ES-I3 (cell line): ENCODE data around the gene PCK1.

ENCODE experiments used
- H3K36me3 ChIP-seq: 2 replicates; pipeline ENCODE4 v1.6.1; 2013; ENCODE audit warnings: mild to moderate bottlenecking, low read length, control low read depth, moderate library complexity; ENCODE audit not compliant: insufficient read depth
- H3K4me1 ChIP-seq: 2 replicates; pipeline ENCODE4 v1.6.1; 2013; ENCODE audit warnings: mild to moderate bottlenecking, control low read depth, low read length; ENCODE audit not compliant: insufficient read depth
- H3K9ac ChIP-seq: 2 replicates; pipeline ENCODE4 v1.6.1; 2013; ENCODE audit warnings: low read depth, mild to moderate bottlenecking, low read length, moderate library complexity
- H3K9me3 ChIP-seq: 2 replicates; pipeline ENCODE4 v1.6.1; 2013; ENCODE audit warnings: mild to moderate bottlenecking, low read length, moderate library complexity; ENCODE audit not compliant: control insufficient read depth, insufficient read depth

The PCK1 gene

DNA sequence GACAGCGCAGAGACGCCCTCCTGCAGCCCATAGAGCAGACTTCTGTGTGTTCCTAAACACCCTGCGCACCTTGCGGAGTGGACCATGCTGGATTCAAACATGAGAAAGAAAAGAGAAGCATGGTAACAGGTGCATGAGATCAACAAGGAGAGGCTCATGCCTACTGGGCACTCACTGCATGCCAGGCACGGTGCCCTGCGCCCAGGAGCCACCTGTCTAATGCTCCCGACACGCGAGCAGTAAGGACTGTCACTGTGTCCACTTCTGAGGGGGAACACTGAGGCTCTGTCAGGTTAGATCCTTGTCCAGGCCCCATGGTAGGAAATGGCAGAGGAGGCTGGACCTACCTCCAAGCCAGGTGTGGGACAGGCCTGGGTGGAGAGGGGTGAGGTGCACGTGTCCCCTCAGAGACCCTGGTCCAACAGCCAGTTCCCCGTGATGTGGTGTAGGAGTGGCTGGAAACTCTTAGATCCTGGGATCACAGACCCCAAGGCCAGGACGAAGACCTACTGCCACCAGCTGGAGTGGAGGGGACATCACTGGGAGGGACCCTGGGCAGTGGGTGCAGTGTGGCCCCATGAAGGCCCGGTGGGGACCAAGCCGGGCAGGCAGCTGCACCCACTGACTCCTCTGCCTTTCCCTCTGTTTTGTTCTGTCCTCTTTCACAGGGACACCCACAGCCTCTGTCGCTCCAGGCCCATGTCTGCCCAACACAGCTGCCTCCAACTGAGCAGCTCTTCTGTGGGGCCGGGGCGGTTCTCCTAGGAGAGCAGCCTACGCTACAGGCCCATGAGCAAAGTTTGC lies 29.8 kb downstream of the PCK1 start:
- Histone ChIP-seq H3K4me1 (peaks cover 4% of the 10 kb centered on the region; the same call in 1 of the 2 replicates), H3K9me3 (no peaks in the 10 kb centered on the region; the same call in 1 of the 2 replicates), H3K36me3 (no peaks in the 10 kb centered on the region; the same call in 1 of the 2 replicates), H3K9ac (no peak overlapping the region)

DNA sequence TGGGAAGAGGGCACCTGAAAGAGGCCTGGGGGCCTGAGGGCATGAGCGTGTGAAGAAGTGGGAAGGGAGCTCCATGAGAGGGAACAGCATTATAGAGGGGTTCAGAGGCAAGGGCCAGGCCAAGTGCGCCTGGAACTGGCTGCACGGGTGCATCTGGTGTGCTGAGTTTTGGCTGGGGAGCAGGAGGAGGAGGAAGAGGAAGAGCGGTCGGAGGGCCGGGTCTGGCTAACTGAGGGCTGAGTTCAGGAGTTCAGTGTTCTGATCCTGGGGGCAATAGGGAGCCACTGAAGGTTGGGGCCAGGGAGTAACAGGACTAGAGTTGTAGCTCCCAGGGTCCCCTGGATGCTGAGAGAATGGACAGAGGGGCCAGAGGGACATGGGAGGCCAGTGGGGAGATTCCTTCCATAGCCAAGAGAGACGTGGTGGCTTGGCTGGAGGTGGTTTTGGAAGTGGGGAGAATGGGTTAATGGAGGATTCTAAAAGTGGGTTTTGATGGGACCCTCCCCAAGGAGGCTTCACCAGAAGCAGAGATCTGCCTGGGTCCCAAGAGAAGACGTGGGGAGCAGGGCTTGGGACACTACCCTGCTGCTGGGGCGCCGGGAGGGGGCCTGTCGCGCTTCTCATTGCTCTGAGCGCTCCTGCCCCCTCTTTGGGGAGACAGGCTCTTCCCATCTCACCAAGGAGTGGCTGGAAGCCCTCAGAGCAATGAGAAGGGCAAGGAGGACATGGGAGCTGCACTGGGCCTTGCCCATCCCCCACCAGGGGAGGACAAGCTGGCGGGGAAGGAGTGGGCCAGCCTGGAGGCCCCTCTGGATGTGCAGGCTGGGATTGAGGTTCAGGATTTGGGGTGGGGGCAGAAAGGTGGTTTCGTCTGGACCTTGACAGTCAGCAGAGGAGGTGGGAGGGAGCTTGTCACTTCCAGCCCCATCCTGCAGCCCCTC lies 30.6 kb downstream of the PCK1 start:
- H3K36me3 ChIP-seq: no peaks in the 10 kb centered on the region; the same call in 1 of the 2 replicates
- H3K9me3 ChIP-seq: no peaks in the 10 kb centered on the region; the same call in 1 of the 2 replicates
- H3K9ac ChIP-seq: no peak overlapping the region
- peaks cover 4% of the 10 kb centered on the region; the same call in 1 of the 2 replicates for H3K4me1 ChIP-seq

DNA sequence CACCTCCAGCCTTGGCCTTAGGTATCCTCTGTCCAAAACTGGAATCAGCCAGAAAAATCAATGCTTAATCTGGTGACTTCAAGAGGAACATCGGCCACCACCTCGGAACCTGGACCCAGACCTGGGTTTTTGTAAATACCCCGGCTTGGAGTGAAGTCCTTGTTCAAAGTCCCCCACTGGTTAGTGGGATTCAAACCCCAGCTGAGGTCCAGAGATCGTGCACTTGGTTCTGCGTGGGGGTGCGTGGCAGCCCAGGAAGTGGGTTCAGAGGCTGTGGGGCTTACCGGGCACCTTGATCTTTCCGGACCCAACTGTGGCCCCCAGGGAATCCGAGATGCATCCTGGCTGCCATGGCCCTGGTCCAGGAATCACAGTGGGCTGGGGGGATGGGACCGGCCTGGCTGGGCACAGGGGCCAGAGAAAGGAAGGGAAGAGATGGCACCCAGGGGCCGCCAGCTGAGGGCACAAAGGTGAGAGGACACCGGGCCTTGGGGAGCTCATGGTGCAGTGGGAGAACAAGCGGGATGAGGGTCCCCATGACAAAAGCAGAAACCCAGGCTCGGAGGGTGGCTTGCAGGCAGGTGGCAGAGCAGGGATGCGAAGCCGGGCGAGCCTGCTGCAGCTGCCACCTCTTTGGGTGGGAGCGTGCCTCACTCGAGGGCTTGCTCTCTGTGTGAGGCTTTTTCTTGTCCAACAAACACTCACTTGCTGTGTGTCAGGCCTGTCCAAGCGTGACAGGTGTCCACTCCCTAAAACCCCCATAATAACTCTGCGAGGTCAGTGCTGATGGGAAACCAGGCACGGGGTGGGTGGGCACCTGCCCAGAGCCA lies 31.6 kb downstream of the PCK1 start:
- Histone ChIP-seq H3K4me1 (peaks cover 4% of the 10 kb centered on the region; the same call in 1 of the 2 replicates), H3K9me3 (no peaks in the 10 kb centered on the region; the same call in 1 of the 2 replicates), H3K9ac (no peak overlapping the region), H3K36me3 (no peaks in the 10 kb centered on the region; the same call in 1 of the 2 replicates)

DNA sequence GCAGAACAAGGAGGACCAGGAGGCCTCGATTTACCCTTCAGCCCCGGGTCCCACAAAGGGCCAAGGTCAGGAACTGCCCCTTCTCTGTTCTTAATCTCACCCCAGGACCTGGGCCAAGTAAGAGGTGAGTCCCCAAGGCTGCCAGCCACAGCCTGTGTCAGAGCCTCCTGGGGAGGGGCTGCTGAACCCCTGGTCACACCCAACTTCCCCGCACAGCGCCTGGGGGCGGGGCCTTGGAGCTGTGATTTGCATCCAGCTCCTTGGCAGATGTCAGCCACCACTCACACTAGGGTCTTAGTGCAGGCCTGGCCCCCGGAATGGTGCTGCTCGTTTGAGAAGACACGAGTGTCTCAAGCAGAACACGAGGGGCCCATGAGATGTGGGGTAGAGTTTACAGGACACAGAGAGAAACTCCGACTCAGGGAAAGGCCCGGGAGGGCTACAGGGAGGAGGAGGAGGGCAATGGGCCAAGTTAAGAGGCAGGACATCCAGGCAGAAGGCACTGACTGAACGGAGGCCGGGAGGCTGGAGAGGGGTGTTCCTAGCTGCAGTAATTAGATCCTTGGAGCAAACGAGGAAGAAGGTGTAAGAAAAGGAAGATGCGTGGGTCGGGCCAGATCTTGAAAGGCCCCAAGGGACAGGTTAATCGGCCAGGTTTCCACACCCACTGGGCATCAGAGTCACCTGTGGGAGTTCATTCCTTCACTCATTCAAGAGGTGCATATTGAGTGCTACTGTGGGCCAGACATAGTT lies 32.4 kb downstream of the PCK1 start:
- no peaks in the 10 kb centered on the region; the same call in 1 of the 2 replicates for H3K36me3 ChIP-seq
- no peaks in the 10 kb centered on the region for H3K9me3 ChIP-seq
- H3K9ac ChIP-seq: no peak overlapping the region
- H3K4me1 ChIP-seq: peaks cover 4% of the 10 kb centered on the region; the same call in 1 of the 2 replicates

DNA sequence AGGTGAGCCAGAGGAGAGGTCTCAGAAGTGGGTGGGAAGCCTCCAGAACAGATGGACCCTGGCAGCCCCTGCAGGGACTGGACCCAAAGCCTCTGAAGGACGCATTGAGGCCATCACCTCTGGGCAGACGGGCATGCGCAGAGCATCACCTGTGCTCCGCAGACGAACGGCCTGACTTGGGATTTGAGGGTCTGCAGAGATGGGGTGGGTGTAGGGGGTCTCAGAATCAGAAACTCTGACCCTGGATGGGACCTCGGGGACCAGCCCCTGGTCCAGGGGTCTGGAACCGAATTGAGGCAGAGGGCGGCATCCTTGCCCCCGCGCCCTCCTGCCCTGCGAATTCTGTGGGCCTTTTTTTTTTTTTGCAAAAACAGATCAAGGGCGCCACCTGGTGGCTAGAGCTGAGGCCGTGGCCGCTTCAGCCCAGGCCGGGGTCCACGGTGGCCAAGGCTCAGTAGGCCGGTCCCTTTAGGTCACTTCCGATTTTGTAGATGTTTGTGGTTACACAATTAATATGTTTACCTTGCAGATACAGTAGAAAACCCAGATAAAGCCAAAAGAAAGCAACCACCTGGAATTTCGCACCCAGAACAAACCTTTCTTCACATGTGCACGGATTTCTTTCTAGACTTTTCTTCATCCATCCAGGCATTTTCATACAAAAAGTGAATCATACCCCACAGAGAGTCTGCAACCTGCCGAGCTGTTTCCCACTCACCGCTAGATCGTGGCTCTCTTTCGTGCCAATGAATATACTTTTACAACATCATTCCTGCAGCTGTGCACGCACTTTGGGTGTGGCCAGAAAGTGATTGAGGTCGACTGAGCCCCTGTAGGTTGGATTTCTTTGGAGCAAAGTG lies 33.4 kb downstream of the PCK1 start:
- Histone ChIP-seq H3K4me1 (peaks cover 4% of the 10 kb centered on the region; the same call in 1 of the 2 replicates), H3K36me3 (no peaks in the 10 kb centered on the region; the same call in 1 of the 2 replicates), H3K9me3 (no peaks in the 10 kb centered on the region), H3K9ac (no peak overlapping the region)

DNA sequence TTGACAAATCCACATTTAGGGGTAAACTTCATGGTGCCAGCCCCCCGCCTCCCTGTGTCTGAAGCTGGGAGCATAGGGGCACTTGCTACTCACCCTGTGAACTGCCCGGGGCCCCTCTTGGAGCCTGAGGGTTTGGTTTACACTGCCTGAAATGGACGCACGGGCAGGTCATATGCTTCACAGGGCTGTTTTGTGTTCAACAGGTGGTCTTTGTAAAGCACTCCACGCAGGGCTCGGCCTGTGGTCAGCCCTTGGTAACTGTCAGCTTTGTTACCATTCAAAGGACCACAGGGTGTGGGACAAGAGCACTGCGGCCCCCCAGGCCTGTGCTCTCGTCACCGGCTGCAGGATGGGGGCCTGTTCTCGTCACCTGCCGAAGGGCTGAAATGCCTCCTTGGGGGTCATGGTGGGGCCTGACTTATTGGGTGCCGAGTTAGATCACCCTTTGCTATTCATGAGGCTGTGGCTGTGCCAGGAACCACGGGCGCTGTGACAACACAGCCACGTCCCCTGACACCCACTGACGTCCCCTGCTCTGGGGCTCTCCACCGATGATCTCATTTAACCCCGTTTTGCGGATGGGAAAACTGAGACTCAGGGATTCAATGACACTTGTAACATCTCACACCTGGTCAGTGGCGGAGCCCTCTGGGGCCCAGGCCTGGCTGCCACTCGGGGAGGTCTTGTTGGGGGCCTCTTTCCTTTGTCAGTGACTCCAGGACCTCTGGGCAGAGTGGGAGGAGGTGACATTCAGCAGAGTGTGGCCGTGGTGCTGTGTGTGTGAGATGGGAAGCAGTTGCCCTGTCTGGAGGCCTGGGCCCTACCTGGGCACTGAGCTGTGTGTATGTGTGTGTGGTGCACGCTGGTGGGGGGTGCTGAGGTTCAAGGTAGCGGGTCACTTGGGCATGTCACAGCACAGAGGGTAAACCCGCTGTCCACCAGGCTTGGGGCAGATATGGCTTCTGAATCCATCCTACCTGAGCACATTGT lies 34.4 kb downstream of the PCK1 start:
- no peaks in the 10 kb centered on the region for H3K9me3 ChIP-seq
- H3K4me1 ChIP-seq: no peaks in the 10 kb centered on the region
- no peak overlapping the region for H3K9ac ChIP-seq
- no peaks in the 10 kb centered on the region; the same call in 1 of the 2 replicates for H3K36me3 ChIP-seq

DNA sequence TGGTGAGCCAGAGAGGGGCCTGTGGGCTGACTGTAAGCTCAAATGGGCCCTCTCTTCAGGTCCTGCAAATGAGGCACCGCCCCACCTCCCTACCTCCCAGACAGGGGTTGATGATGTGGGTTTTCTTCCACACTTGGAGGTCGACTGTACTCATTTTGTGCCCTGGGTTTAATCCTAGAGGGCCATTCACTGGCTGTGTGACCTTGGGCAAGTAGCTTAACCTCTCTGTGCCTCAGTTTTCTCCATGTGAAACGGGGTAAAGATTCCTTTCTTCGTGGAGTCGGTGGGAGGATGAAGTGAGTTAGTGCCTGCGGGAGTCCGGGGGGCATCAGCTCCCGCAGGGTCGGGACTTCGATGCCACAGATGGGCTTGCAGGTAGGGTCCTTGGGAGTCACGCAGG lies 35.4 kb downstream of the PCK1 start:
- H3K4me1 ChIP-seq: no peaks in the 10 kb centered on the region
- H3K9ac ChIP-seq: no peak overlapping the region

DNA sequence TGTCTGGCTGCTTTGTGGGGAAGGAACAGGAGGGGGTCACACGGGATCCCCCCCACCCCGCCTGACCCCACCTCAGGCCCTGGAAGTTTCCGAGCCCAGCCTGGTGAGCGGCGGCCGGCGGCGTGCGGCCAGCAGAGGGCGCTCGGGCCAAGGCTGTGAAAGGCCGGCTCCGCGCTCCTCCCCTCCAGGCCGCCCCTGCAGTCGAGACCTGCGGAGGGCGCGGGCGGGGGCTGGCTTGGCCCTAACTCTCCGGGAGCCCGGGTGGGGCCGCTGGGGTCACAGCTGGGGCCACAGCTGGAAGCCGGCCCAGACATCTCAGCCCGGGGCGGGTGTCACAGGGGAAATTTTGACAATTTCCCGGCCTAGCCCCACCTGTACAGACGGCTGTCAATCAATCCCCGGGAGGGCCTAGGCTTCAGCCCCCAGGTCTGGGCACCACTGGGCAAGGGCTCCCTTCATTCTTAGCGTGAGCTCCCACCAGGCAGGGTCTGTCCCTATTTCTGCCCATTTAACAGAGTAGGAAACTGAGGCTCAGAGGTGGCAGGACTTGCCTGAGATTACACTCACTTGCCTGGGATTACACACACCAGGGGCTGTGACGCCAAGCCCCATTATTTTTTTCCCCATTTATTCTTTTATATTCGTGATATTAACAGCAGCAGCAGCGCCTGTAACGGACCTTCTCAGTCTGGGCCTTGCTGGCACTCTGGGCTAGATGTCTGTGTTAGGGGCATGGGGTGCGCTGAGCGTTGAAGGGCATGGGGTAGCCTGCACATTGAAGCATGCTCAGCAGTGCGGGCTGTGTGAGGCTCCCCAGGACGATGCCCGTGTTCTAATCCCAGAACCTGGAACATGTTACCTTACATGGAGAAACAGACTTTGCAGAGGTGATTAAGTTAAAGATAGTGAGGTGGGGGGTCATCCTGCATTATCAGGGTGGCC lies 36.4 kb downstream of the PCK1 start:
- H3K4me1 ChIP-seq: no peaks in the 10 kb centered on the region
- H3K36me3 ChIP-seq: no peaks in the 10 kb centered on the region; the same call in 1 of the 2 replicates
- H3K9me3 ChIP-seq: no peaks in the 10 kb centered on the region
- H3K9ac ChIP-seq: peak overlapping the region; percentile 31; the same call in 1 of the 2 replicates

More for the DNA sequence above, 35.4 kb downstream of the PCK1 start:
- Histone ChIP-seq H3K36me3 (no peaks in the 10 kb centered on the region; the same call in 1 of the 2 replicates), H3K9me3 (no peaks in the 10 kb centered on the region)

DNA sequence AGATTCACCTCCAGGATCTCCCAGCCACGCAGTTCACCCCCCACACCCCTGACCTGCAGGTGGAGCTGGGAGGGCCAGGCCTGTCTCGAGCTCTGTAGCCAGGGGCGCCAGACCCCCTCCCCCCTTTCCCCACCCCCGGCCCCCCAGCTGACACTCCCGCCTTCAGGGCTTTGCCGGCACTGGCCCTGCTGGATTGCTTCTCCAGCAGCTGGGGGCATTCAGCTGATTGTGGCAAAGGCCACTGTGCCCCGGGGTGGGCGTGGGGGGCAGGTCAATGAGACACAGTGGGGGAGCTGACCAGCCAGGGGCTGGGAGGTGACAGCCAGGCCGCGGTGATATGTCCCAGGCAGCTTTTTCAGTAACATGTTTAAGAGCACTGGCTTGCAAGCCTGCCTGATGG lies 37.1 kb downstream of the PCK1 start:
- no peaks in the 10 kb centered on the region for H3K9me3 ChIP-seq
- no peaks in the 10 kb centered on the region for H3K4me1 ChIP-seq
- no peaks in the 10 kb centered on the region; the same call in 1 of the 2 replicates for H3K36me3 ChIP-seq
- no peak overlapping the region for H3K9ac ChIP-seq

DNA sequence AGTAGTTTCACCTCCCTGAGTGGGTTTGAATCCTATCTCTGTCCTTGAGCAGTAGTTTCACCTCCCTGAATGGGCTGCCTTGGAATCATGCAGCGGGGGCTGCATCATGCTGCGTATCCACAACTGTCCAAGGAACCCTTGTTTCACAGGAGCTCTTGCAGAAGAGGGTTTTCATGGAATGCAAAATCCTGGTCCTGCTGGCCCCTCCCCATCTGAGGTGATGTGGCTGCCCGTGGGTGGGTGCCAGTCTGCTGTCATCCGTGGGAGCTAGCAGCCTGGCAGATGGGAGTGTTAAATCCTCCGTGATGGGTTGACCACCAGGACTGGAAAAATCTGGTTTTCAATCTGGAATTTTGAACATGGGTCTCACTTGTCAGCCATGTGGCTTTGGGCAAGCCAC lies 37.6 kb downstream of the PCK1 start:
- no peak overlapping the region for H3K9ac ChIP-seq
- H3K9me3 ChIP-seq: no peaks in the 10 kb centered on the region
- H3K4me1 ChIP-seq: no peaks in the 10 kb centered on the region
- no peaks in the 10 kb centered on the region; the same call in 1 of the 2 replicates for H3K36me3 ChIP-seq
